Loucy (cell line): ENCODE measurements around the gene RPLP1.

Source experiments
- EZH2phosphoT487 ChIP-seq: fragments of 200-600 bp; IDR thresholded peaks from 2 replicates; pipeline ENCODE4 v1.6.1; 2018; ENCODE audit warnings: antibody characterized with exemption, mild to moderate bottlenecking, moderate library complexity, borderline replicate concordance
- TF ChIP-seq, protein P1 (sequence below): fragments of 200-600 bp; sonication (generic); conservative IDR thresholded peaks from 2 replicates; pipeline ENCODE4 v1.5.1; 2014; ENCODE audit warnings: mild to moderate bottlenecking, antibody characterized with exemption, low read length

- TF ChIP-seq, protein P1, sequence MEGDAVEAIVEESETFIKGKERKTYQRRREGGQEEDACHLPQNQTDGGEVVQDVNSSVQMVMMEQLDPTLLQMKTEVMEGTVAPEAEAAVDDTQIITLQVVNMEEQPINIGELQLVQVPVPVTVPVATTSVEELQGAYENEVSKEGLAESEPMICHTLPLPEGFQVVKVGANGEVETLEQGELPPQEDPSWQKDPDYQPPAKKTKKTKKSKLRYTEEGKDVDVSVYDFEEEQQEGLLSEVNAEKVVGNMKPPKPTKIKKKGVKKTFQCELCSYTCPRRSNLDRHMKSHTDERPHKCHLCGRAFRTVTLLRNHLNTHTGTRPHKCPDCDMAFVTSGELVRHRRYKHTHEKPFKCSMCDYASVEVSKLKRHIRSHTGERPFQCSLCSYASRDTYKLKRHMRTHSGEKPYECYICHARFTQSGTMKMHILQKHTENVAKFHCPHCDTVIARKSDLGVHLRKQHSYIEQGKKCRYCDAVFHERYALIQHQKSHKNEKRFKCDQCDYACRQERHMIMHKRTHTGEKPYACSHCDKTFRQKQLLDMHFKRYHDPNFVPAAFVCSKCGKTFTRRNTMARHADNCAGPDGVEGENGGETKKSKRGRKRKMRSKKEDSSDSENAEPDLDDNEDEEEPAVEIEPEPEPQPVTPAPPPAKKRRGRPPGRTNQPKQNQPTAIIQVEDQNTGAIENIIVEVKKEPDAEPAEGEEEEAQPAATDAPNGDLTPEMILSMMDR = no peak
- TF ChIP-seq EZH2phosphoT487 = no peak
Observed at GRCh38 chr15:69463182-69463756, 10.7 kb downstream of the RPLP1 start.
